ENCODE results near the gene IL1RN.
A peak's percentile ranks its signal among the peaks of the same experiment; 100 is the strongest.

IL1RN gene

DNA sequence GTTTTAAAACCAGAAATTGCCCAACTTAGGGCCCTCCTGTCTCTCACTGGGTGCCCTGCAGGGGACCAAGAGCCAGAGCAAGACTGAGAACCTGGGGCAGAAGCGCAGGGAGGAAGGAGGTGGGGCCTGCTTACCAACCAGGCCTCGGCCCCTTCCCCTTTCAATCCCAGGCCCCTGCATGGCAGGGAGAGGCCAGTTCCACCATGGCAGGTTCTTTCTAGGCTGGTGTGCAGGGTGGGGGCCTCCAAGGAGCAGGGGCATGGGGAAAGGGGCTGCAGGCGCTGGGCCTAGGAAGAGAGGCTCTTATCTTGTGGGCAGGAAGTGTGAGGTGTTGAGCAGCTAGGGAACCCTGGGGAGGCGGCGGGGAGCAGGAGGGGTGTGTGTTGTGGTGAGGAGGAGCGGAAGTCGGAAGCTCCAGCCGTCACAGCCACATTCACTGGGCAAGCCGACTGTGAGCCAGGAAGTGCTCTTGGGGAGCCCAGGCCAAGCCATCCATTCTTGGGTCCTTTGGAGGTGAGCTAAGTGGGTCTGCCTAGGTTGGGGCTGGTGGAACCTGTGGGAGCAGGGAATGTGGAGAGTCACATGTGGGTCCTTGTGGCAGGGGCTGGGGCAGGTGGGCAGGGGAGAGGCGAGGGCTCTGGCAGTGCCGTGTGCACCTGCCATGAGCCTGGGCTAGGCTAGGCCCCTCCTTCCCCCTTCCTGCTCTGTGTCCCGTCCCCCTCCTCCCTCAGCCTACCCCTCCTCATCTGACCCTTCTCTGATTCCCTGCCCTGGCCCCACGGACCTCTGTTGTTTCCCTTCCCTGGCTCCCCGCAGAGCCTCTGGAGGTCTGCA lies 46.4 kb downstream of the IL1RN start, which contains the start of gene PSD4:
Gene PSD4, plus strand, starts transcription at position 430 of the 834 bp plus-strand sequence. CDS start 8,486 bp downstream, outside the sequence.
- H3K27me3 ChIP-seq (replicated peaks; ENCODE audit: control insufficient read depth, insufficient read depth, low read length, poor library complexity, severe bottlenecking) = no peaks in the 10 kb centered on the region
- peak within 1 kb of the TSS; percentile 58 for H3K4me3 ChIP-seq (ENCODE audit: insufficient read depth, low read depth, low read length, poor library complexity, severe bottlenecking)
- H3K27ac ChIP-seq (ENCODE audit: insufficient read depth, low read length, poor library complexity, severe bottlenecking) = peak within 1 kb of the TSS; percentile 85
- peaks cover 7% of the 10 kb centered on the region for H3K36me3 ChIP-seq (ENCODE audit: control insufficient read depth, insufficient read depth, low read length)
- H3K4me1 ChIP-seq (ENCODE audit: control insufficient read depth, insufficient read depth, low read length, poor library complexity, severe bottlenecking) = peaks cover 81% of the 10 kb centered on the region
- DNase-seq = peak; percentile 79 to 81 (median 80)
- no peaks in the 10 kb centered on the region for H3K9me3 ChIP-seq (ENCODE audit: control insufficient read depth, low read length)

DNA sequence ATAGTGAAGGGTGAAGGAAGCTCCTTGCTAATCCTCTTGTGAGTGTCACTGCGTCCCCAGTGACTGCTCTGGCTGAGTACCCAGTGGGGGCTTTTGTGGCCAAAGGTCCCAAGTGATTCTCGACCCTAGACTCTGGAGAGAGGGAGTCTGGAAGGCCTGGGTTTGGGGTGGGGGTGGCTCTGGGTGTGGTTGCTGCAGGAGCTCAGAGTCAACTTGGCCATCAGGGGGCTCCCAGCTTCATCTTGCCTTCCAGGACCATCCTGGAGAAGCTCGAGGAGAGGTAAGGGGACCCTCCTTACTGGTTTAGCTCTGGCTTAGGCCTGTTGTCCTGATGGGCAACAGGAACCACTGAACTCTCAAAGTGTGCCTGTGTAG lies 47.0 kb downstream of the IL1RN start:
- no peaks in the 10 kb centered on the region for H3K27me3 ChIP-seq (replicated peaks; ENCODE audit: control insufficient read depth, insufficient read depth, low read length, poor library complexity, severe bottlenecking)
- no peaks in the 10 kb centered on the region for H3K9me3 ChIP-seq (ENCODE audit: control insufficient read depth, low read length)
- H3K4me3 ChIP-seq (ENCODE audit: insufficient read depth, low read depth, low read length, poor library complexity, severe bottlenecking) = peak overlapping the region; percentile 58
- no peak for DNase-seq
- peaks cover 81% of the 10 kb centered on the region for H3K4me1 ChIP-seq (ENCODE audit: control insufficient read depth, insufficient read depth, low read length, poor library complexity, severe bottlenecking)
- H3K36me3 ChIP-seq (ENCODE audit: control insufficient read depth, insufficient read depth, low read length) = peaks cover 7% of the 10 kb centered on the region
- H3K27ac ChIP-seq (ENCODE audit: insufficient read depth, low read length, poor library complexity, severe bottlenecking) = peak overlapping the region; percentile 85

DNA sequence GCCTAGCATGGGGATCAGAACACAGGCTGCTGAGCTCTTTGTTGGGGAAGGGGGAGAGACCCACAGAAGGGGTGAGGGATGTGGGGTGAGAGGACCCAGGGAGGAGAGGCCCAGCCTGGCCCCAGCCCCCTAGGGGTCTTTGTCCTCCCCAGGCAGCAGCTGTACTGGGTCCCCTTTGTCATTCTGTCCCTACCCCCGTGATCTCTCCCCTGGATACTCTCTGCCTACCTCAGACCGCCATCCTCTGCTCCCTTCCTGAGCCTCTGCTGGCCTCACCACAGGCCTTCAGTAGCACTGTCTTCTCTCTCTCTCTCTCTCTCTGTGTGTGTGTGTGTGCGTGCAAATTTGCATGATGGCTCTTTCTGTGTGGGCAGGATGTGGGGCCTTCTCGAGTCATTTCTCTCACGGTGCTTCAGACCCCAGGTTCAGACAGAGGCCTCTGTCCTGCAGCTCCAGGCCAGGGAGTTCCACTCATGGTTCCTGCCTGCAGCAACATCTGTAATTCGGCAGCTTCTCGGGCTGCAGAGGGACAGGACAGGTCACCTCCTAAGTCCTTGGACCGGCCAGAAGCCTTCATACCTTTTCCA lies 47.7 kb downstream of the IL1RN start:
- Histone ChIP-seq H3K9me3 (ENCODE audit: control insufficient read depth, low read length) (no peaks in the 10 kb centered on the region), H3K4me3 (ENCODE audit: insufficient read depth, low read depth, low read length, poor library complexity, severe bottlenecking) (peak overlapping the region; percentile 58), H3K36me3 (ENCODE audit: control insufficient read depth, insufficient read depth, low read length) (peaks cover 7% of the 10 kb centered on the region), H3K4me1 (ENCODE audit: control insufficient read depth, insufficient read depth, low read length, poor library complexity, severe bottlenecking) (peaks cover 81% of the 10 kb centered on the region), H3K27ac (ENCODE audit: insufficient read depth, low read length, poor library complexity, severe bottlenecking) (peak overlapping the region; percentile 85), H3K27me3 (replicated peaks; ENCODE audit: control insufficient read depth, insufficient read depth, low read length, poor library complexity, severe bottlenecking) (no peaks in the 10 kb centered on the region)
- DNase-seq = peak; percentile 48 to 53 (median 53)

DNA sequence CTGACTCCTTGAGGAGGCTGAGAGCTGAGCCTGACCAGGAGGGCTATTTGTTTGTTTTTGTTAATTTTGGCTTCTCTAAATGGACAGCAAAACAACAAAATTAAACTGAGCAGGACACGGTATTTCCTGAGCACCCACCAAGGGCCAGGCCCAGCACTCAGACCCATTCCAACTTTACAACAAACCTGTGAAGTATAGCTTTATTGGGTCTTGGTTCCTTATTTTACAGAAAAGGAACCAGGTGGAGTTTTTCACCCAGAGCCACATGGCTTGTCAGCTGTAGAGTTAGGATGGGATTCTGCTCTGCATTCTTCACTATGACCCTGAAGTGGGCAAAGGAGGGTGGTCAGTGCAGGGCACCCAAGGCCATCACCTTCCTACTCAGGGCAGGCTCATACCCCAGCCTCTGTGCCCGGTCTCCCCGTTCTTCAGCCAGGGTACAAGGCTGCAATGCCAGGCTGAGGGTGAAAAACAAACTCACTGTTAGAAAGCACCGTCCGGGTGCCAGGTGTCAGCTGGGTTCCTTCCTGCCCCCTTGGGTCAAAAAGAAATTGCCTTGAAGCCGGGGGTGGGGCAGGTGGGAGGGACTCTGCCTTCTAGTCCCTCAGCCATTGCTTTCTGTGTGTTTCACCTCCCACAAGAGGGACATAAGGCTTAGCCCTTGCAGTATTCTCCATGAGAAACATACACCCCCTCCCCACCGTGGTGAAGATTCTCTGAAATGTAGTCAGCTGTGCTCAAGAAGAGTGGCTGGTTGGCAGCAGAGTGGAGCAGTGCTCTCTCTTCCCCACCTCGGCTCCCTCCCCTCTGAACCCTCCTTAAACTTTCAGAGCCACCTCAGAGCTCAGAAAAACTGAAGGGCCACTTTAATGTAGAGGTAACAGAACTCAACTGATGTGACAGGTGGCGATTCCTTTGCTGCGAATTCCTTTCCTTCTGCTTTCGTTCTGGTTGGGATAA lies 48.6 kb downstream of the IL1RN start:
- Histone ChIP-seq H3K27me3 (replicated peaks; ENCODE audit: control insufficient read depth, insufficient read depth, low read length, poor library complexity, severe bottlenecking) (no peaks in the 10 kb centered on the region), H3K4me1 (ENCODE audit: control insufficient read depth, insufficient read depth, low read length, poor library complexity, severe bottlenecking) (peaks cover 88% of the 10 kb centered on the region), H3K9me3 (ENCODE audit: control insufficient read depth, low read length) (no peaks in the 10 kb centered on the region), H3K27ac (ENCODE audit: insufficient read depth, low read length, poor library complexity, severe bottlenecking) (peak overlapping the region; percentile 85), H3K36me3 (ENCODE audit: control insufficient read depth, insufficient read depth, low read length) (peaks cover 7% of the 10 kb centered on the region), H3K4me3 (ENCODE audit: insufficient read depth, low read depth, low read length, poor library complexity, severe bottlenecking) (peak overlapping the region; percentile 58)
- no peak for DNase-seq

DNA sequence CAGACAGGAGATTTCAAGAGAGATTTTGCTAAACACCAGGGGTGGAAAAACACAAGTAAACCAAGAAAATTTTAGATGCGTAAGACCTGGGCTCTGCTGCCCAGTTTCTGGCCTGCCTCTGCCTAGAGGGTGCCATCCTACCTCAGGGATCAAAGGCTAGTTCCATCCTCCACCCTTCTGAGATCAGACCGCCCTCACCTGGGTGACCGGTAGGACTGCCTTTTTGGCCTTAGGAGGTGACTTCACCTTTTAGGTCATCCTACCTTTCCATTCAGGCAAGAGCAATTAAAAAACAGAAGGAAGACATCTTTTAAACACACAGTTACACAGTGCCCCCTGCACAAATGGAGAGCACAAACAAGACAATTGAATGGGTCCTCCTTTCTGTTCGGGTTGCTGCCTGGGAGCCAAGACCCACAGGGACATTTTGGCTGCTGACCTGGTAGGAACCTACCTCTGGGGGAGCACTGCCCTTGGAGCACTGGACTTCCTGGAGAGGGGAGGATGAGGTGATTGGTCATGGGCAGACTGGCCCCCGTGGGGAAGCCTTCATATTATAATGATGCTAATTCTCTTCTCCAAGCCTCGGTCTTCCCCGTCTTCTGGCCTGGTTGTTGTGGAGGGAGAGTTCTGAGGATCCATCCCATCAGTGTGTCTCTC lies 49.4 kb downstream of the IL1RN start:
- Histone ChIP-seq H3K27me3 (replicated peaks; ENCODE audit: control insufficient read depth, insufficient read depth, low read length, poor library complexity, severe bottlenecking) (no peaks in the 10 kb centered on the region), H3K9me3 (ENCODE audit: control insufficient read depth, low read length) (no peaks in the 10 kb centered on the region), H3K4me3 (ENCODE audit: insufficient read depth, low read depth, low read length, poor library complexity, severe bottlenecking) (peak overlapping the region; percentile 58), H3K36me3 (ENCODE audit: control insufficient read depth, insufficient read depth, low read length) (peaks cover 7% of the 10 kb centered on the region), H3K4me1 (ENCODE audit: control insufficient read depth, insufficient read depth, low read length, poor library complexity, severe bottlenecking) (peaks cover 89% of the 10 kb centered on the region), H3K27ac (ENCODE audit: insufficient read depth, low read length, poor library complexity, severe bottlenecking) (peak overlapping the region; percentile 19)
- no peak for DNase-seq

DNA sequence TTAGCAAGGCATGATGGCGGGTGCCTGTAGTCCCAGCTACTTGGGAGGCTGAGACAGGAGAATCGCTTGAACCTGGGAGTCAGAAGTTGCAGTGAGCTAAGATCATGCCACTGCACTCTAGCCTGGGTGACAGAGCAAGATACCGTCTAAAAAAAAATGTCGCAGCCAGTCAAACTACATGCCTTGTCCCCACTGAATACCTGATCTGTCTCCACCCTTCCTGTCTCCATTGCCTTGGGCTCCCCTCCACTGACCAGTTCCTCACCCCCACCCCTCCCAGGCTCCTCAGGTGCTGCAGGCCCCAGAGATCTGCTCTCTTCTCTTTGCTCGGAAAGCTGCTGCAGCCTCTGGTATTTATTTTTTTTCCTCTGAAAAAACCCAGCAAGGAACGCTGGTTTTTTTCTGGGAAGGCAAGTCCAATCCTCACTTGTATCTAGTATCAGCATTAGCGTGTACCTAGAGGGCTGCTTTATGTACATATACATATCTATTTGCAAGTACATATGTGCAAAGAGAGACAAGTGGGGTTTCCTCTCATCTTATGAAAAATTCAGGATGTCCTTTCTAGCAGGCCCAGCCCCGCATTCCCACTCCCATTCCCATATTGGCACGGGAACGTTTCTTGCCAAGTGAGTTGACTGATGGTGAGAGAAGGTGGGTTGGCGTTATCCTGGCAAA lies 50.8 kb downstream of the IL1RN start:
- DNase-seq = no peak
- H3K27me3 ChIP-seq (replicated peaks; ENCODE audit: control insufficient read depth, insufficient read depth, low read length, poor library complexity, severe bottlenecking) = no peaks in the 10 kb centered on the region
- H3K36me3 ChIP-seq (ENCODE audit: control insufficient read depth, insufficient read depth, low read length) = peaks cover 21% of the 10 kb centered on the region
- no peaks in the 10 kb centered on the region for H3K9me3 ChIP-seq (ENCODE audit: control insufficient read depth, low read length)
- H3K4me3 ChIP-seq (ENCODE audit: insufficient read depth, low read depth, low read length, poor library complexity, severe bottlenecking) = no peak overlapping the region
- peak overlapping the region; percentile 52 for H3K27ac ChIP-seq (ENCODE audit: insufficient read depth, low read length, poor library complexity, severe bottlenecking)
- H3K4me1 ChIP-seq (ENCODE audit: control insufficient read depth, insufficient read depth, low read length, poor library complexity, severe bottlenecking) = peaks cover 91% of the 10 kb centered on the region

DNA sequence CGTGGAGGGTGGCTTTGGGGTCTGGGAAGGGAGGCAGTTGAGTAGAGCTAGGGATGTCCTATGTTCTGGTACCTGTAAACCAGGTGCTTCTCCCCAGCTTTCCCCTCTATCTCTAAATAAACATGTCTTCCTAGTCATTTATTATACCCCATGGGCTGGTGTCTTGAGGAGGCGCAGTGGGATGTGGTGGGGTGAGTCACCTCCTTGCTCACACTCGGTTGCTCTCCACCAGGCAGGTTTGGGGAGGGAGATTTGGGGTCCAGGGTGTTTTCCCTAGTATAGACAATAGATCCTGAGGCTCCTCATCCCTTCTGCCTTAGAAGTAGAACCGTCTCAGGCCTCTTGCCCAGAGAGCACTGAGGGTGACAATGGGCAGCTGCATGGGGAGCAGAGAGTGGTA lies 51.5 kb downstream of the IL1RN start:
- H3K9me3 ChIP-seq (ENCODE audit: control insufficient read depth, low read length) = no peaks in the 10 kb centered on the region

DNA sequence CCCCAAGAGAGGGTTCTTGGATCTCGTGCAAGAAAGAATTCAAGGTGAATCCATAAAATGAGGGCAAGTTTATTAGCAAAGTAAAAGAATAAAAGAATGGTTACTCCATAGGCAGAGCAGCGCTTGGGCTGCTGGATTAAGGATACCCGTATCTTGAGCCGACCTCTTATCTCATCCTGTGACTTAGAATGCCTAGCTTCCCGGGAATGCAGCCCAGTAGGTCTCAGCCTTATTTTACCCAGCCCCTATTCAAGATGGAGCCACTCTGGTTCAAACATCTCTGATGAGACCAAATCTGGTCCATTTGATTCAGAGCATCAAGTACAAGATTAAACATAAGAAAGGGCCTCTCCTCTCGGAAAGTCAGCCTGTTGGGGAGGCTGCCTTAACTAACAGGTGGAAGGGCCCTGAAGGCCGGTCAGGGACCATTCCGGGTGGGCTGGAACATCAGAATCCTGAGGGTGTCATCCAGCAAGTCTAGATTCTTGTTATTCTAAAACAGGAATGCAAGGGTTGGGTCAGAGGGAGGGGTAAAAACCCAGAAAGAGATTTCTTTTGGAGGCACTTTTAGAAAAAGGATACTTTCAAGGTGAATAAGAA lies 52.1 kb downstream of the IL1RN start:
- Histone ChIP-seq H3K4me3 (ENCODE audit: insufficient read depth, low read depth, low read length, poor library complexity, severe bottlenecking) (no peak overlapping the region), H3K9me3 (ENCODE audit: control insufficient read depth, low read length) (no peaks in the 10 kb centered on the region), H3K4me1 (ENCODE audit: control insufficient read depth, insufficient read depth, low read length, poor library complexity, severe bottlenecking) (peaks cover 85% of the 10 kb centered on the region), H3K27me3 (replicated peaks; ENCODE audit: control insufficient read depth, insufficient read depth, low read length, poor library complexity, severe bottlenecking) (no peaks in the 10 kb centered on the region), H3K27ac (ENCODE audit: insufficient read depth, low read length, poor library complexity, severe bottlenecking) (peak overlapping the region; percentile 52), H3K36me3 (ENCODE audit: control insufficient read depth, insufficient read depth, low read length) (peaks cover 31% of the 10 kb centered on the region)
- DNase-seq = no peak

More for the DNA sequence above, 51.5 kb downstream of the IL1RN start:
- Histone ChIP-seq H3K36me3 (ENCODE audit: control insufficient read depth, insufficient read depth, low read length) (peaks cover 28% of the 10 kb centered on the region), H3K27me3 (replicated peaks; ENCODE audit: control insufficient read depth, insufficient read depth, low read length, poor library complexity, severe bottlenecking) (no peaks in the 10 kb centered on the region), H3K4me3 (ENCODE audit: insufficient read depth, low read depth, low read length, poor library complexity, severe bottlenecking) (peak overlapping the region; percentile 6), H3K4me1 (ENCODE audit: control insufficient read depth, insufficient read depth, low read length, poor library complexity, severe bottlenecking) (peaks cover 91% of the 10 kb centered on the region), H3K27ac (ENCODE audit: insufficient read depth, low read length, poor library complexity, severe bottlenecking) (peak overlapping the region; percentile 52)
- DNase-seq = peak in 2 of 3 donors; percentile 35 to 46

Measured in effector memory CD4-positive, alpha-beta T cell (primary cell).